CD4-positive, alpha-beta T cell (primary cell): Measurements from ENCODE around the gene AFAP1. TPM values are rescaled to one million over a fixed set of nuclear protein-coding genes. Genes with fewer than 3 reads are reported as not detected.

Experiments
- ATAC-seq: fragments of 200-7000 bp; cut with Tn5 transposase; one replicate; pipeline ENCODE4 v1.10.0; 2022; ENCODE audit warnings: mild to moderate bottlenecking; ENCODE audit not compliant: poor library complexity
- CTCF ChIA-PET: fragments of 350-600 bp; sonication (Branson Sonifier 250); formaldehyde crosslinking; loops from one replicate; lab custom pipeline; 2021; ENCODE audit warnings: antibody characterized with exemption, inconsistent platforms; lab: Charles Lee
- POLR2A ChIA-PET: fragments of 350-600 bp; sonication (Branson Sonifier 250); formaldehyde crosslinking; loops from one replicate; lab custom pipeline; 2021; ENCODE audit warnings: antibody characterized with exemption, inconsistent platforms; lab: Charles Lee
- DNase-seq, 14 experiments: peaks; one replicate each; pipeline ENCODE4 v3.0.0-alpha.2; 2013 to 2020; ENCODE audit warnings: mixed read lengths in 2 of 14
- H3K27ac ChIP-seq, 2 donors: one replicate each; pipeline versions ENCODE4 v1.5.1 to v1.7.0; 2013; ENCODE audit warnings: low read length in 2 of 2, low read depth in 1 of 2, mild to moderate bottlenecking in 1 of 2
- H3K27me3 ChIP-seq, 2 experiments: 1 replicate in 1 of 2; 2 replicates in 1 of 2; pipeline versions ENCODE4 v1.6.1 to v1.7.0; 2013; ENCODE audit warnings: low read length in 2 of 2, control low read depth in 1 of 2, mild to moderate bottlenecking in 1 of 2, moderate library complexity in 1 of 2; ENCODE audit not compliant: insufficient read depth in 2 of 2, control insufficient read depth in 1 of 2
- H3K36me3 ChIP-seq: one replicate; pipeline ENCODE4 v1.6.1; 2013; ENCODE audit warnings: low read length, control low read depth; ENCODE audit not compliant: insufficient read depth
- H3K4me1 ChIP-seq: one replicate; pipeline ENCODE4 v1.6.1; 2013; ENCODE audit warnings: low read length, control low read depth; ENCODE audit not compliant: insufficient read depth
- H3K4me3 ChIP-seq: one replicate; pipeline ENCODE4 v1.5.1; 2013; ENCODE audit warnings: mild to moderate bottlenecking, low read length, moderate library complexity
- H3K9me3 ChIP-seq, 2 experiments: 1 replicate in 1 of 2; 2 replicates in 1 of 2; pipeline versions ENCODE4 v1.6.1 to v1.7.0; 2013; ENCODE audit warnings: low read length in 2 of 2, mild to moderate bottlenecking in 2 of 2, control low read depth in 1 of 2, moderate library complexity in 1 of 2; ENCODE audit not compliant: control insufficient read depth in 1 of 2, insufficient read depth in 1 of 2
- H3K27ac Mint-ChIP-seq: one replicate; pipeline ENCODE4 v1.8.0; 2020; ENCODE audit warnings: mixed read lengths
- H3K27me3 Mint-ChIP-seq: one replicate; pipeline ENCODE4 v1.8.0; 2021; ENCODE audit warnings: mixed read lengths
- H3K36me3 Mint-ChIP-seq: one replicate; pipeline ENCODE4 v1.8.0; 2021; ENCODE audit warnings: low read depth, mixed read lengths
- H3K4me1 Mint-ChIP-seq: one replicate; pipeline ENCODE4 v1.8.0; 2021; ENCODE audit warnings: low read depth, mixed read lengths
- H3K4me3 Mint-ChIP-seq: one replicate; pipeline ENCODE4 v1.8.0; 2020; ENCODE audit warnings: mild to moderate bottlenecking, mixed read lengths
- H3K9me3 Mint-ChIP-seq: one replicate; pipeline ENCODE4 v1.8.0; 2020; ENCODE audit warnings: mixed read lengths
- CTCF ChIP-seq: fragments of 200-600 bp; IDR thresholded peaks from one replicate; pipeline ENCODE4 v1.8.0; 2022; ENCODE audit warnings: antibody characterized with exemption, mild to moderate bottlenecking
- intact Hi-C, 2 experiments: fragments of 100-400 bp; cut with DNase I in 1 of 2; cut with micrococcal nuclease in 1 of 2; formaldehyde crosslinking; loops; one replicate each; pipeline versions ENCODE4 v1.15.1 to v1.9.0; 2023 to 2025; cut with DNase I, micrococcal nuclease
- total RNA-seq, 174 experiments: library from RNA in 2 of 174; stranded (reverse) in 2 of 174; gene quantifications; one replicate each; pipeline ENCODE4 v1.2.3 and lab custom pipeline; 2021 to 2026

The AFAP1 gene
- total RNA-seq, 2 experiments from 2014 or later, result 9.8 to 10.9 TPM

GRCh38 chr4:7781366-7781765 is 158.3 kb downstream of the AFAP1 start:
- Histone ChIP-seq H3K27ac (no peak overlapping the region), H3K36me3 (peaks cover 26% of the 10 kb centered on the region), H3K9me3 (no peaks in the 10 kb centered on the region), H3K4me1 (peaks cover 13% of the 10 kb centered on the region), H3K27me3 (no peaks in the 10 kb centered on the region), H3K4me3 (no peak overlapping the region)
- POLR2A ChIA-PET, result no interaction called here
- H3K36me3 Mint-ChIP-seq, result peaks cover 42% of the 10 kb centered on the region
- TF ChIP-seq CTCF, result no peak
- H3K27me3 Mint-ChIP-seq, result no peaks in the 10 kb centered on the region
- no peak for ATAC-seq
- CTCF ChIA-PET, result interaction anchor here (1.1 kb wide), 1 partner anchor 21 kb away, joined by 4 read pairs; no protein-coding TSS in a partner anchor
- peak overlapping the region; percentile 81 for H3K27ac Mint-ChIP-seq
- H3K4me1 Mint-ChIP-seq, result peaks cover 35% of the 10 kb centered on the region
- peak in 2 of 14 experiments; percentile 20 to 24 for DNase-seq
- intact Hi-C loops, result no loop called here
- no peaks in the 10 kb centered on the region for H3K9me3 Mint-ChIP-seq
- H3K4me3 Mint-ChIP-seq, result peak overlapping the region; percentile 34

GRCh38 chr4:7780751-7781348 is 158.8 kb downstream of the AFAP1 start:
- DNase-seq (no peak), ATAC-seq (no peak)
- Histone ChIP-seq H3K4me3 (no peak overlapping the region), H3K36me3 (peaks cover 26% of the 10 kb centered on the region), H3K27ac (no peak overlapping the region), H3K9me3 (no peaks in the 10 kb centered on the region), H3K27me3 (no peaks in the 10 kb centered on the region), H3K4me1 (peaks cover 13% of the 10 kb centered on the region)
- Mint-ChIP-seq H3K27me3 (no peaks in the 10 kb centered on the region), H3K9me3 (no peaks in the 10 kb centered on the region), H3K27ac (peak overlapping the region; percentile 81), H3K36me3 (peaks cover 37% of the 10 kb centered on the region), H3K4me1 (peaks cover 35% of the 10 kb centered on the region), H3K4me3 (no peak overlapping the region)
- CTCF ChIA-PET, result interaction anchor here (1.1 kb wide), 1 partner anchor 21 kb away, joined by 4 read pairs; no protein-coding TSS in a partner anchor
- POLR2A ChIA-PET, result interaction anchor here (0.7 to 0.8 kb wide), 2 partner anchors 13 to 1380 kb away, joined by 3 to 4 read pairs; no protein-coding TSS in a partner anchor
- no peak for TF ChIP-seq CTCF
- intact Hi-C loops, result no loop called here

- Histone ChIP-seq H3K27me3 (no peaks in the 10 kb centered on the region), H3K27ac (no peak overlapping the region), H3K36me3 (peaks cover 23% of the 10 kb centered on the region), H3K4me1 (peaks cover 13% of the 10 kb centered on the region), H3K4me3 (no peak overlapping the region), H3K9me3 (no peaks in the 10 kb centered on the region)
- Mint-ChIP-seq H3K27ac (no peak overlapping the region), H3K27me3 (no peaks in the 10 kb centered on the region), H3K4me1 (peaks cover 35% of the 10 kb centered on the region), H3K4me3 (no peak overlapping the region), H3K9me3 (no peaks in the 10 kb centered on the region), H3K36me3 (peaks cover 42% of the 10 kb centered on the region)
- intact Hi-C loops, result no loop called here
- TF ChIP-seq CTCF, result no peak
- POLR2A ChIA-PET, result no interaction called here
- CTCF ChIA-PET, result no interaction called here
- ATAC-seq, result no peak
- no peak for DNase-seq
Observed at GRCh38 chr4:7779432-7779768, 160.3 kb downstream of the AFAP1 start.
